ENCODE data around the gene MIX23.

DNA sequence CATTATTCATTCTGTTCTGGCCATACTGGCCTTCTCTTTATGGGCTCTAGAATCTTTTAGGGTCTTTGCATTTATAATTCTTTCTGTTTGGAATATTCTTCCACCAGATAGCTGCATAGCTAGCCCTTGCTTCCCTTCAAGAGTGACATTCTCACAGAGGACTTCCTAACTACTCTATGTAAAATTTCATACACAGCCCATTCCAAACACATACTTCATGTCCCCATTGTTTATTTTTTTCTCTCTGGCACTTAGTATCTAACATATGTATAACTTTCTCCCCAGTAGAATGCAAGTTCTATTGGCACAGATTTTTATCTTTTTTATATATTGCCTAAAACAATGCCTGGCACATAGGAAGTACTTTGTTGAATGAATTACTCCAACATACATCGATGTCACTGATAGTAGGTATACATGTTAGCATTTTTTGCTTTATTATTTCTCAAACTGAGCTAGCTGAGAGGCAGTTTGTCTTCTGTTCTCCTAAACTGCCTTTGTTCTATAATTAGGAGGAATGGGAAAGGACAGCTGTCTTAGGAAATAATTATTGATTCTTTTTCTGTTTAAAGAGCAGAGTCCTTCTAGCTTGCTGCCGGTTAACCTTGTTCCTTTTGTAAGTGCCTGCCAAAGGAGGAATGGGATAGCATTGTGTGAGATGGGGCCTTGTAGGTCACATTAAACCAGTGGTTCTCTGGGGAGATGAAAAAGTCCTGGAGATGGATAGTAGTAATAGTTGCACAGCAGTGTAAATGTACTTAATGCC is 8.8 kb upstream of the MIX23 start:
- TF ChIP-seq, protein P1, sequence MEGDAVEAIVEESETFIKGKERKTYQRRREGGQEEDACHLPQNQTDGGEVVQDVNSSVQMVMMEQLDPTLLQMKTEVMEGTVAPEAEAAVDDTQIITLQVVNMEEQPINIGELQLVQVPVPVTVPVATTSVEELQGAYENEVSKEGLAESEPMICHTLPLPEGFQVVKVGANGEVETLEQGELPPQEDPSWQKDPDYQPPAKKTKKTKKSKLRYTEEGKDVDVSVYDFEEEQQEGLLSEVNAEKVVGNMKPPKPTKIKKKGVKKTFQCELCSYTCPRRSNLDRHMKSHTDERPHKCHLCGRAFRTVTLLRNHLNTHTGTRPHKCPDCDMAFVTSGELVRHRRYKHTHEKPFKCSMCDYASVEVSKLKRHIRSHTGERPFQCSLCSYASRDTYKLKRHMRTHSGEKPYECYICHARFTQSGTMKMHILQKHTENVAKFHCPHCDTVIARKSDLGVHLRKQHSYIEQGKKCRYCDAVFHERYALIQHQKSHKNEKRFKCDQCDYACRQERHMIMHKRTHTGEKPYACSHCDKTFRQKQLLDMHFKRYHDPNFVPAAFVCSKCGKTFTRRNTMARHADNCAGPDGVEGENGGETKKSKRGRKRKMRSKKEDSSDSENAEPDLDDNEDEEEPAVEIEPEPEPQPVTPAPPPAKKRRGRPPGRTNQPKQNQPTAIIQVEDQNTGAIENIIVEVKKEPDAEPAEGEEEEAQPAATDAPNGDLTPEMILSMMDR (conservative IDR thresholded peaks at IDR 0.05; ENCODE audit: low read depth, low read length) = no peak
- TF ChIP-seq EZH2 (IDR thresholded peaks at IDR 0.05; ENCODE audit: low read length, unreplicated experiment) = no peak

All from PC-3 (cell line).